Transverse colon (tissue), 4 donors: ENCODE results near the gene MSI2. TPM values are rescaled to one million over a fixed set of nuclear protein-coding genes. Genes with fewer than 3 reads are reported as not detected.

Experiments used
- DNase-seq: peaks from one replicate; pipeline ENCODE4 v3.0.0-alpha.2; 2019
- H3K27ac ChIP-seq, 4 donors: fragments of 200-600 bp; sonication (generic); 2 replicates each; pipeline ENCODE4 v1.5.1; 2016 to 2018; ENCODE audit warnings: inconsistent platforms in 4 of 4
- H3K27me3 ChIP-seq: fragments of 200-600 bp; sonication (generic); 2 replicates; pipeline ENCODE4 v1.5.1; 2017; ENCODE audit warnings: inconsistent platforms
- H3K36me3 ChIP-seq, 4 donors: fragments of 200-600 bp; sonication (generic); 2 replicates each; pipeline ENCODE4 v1.5.1; 2017 to 2019; ENCODE audit warnings: inconsistent platforms in 4 of 4
- H3K4me1 ChIP-seq, 4 donors: fragments of 200-600 bp; sonication (generic); 2 replicates each; pipeline ENCODE4 v1.5.1; 2017 to 2020; ENCODE audit warnings: inconsistent platforms in 4 of 4
- H3K4me3 ChIP-seq, 4 donors: fragments of 200-600 bp; sonication (generic); 1 replicate in 1 of 4; 2 replicates in 3 of 4; pipeline versions ENCODE4 v1.5.1 to v1.6.1; 2017 to 2019; ENCODE audit warnings: inconsistent platforms in 4 of 4
- H3K9me3 ChIP-seq, 2 donors: fragments of 200-600 bp; sonication (generic); 2 replicates each; pipeline ENCODE4 v1.5.1; 2017 to 2019; ENCODE audit warnings: inconsistent platforms in 2 of 2
- CTCF ChIP-seq, 5 experiments: fragments of 200-600 bp in 3 of 5; fragments of 450-650 bp in 2 of 5; sonication (generic) in 3 of 5; IDR thresholded peaks; 1 replicate in 2 of 5; 2 replicates in 3 of 5; pipeline ENCODE4 v1.5.1; 2016 to 2017; ENCODE audit warnings: antibody characterized with exemption in 5 of 5, inconsistent platforms in 3 of 5, mild to moderate bottlenecking in 2 of 5, moderate library complexity in 1 of 5
- EP300 ChIP-seq: sonication (generic); formaldehyde crosslinking; IDR thresholded peaks from one replicate; pipeline ENCODE4 v1.6.1; 2017; ENCODE audit warnings: antibody characterized with exemption, low read depth
- POLR2A ChIP-seq: fragments of 450-650 bp; IDR thresholded peaks from one replicate; pipeline ENCODE4 v1.6.1; 2016; ENCODE audit warnings: antibody characterized with exemption, mild to moderate bottlenecking, moderate library complexity
- POLR2AphosphoS5 ChIP-seq, 3 donors: sonication (generic); formaldehyde crosslinking; IDR thresholded peaks; one replicate each; pipeline ENCODE4 v1.6.1; 2016; ENCODE audit warnings: antibody characterized with exemption in 3 of 3
- WGBS, 2 donors: methylation state at CpG; one replicate each; pipeline ENCODE4 v1.1.5; 2018; ENCODE audit warnings: low coverage in 1 of 2; 5-methylcytosine and 5-hydroxymethylcytosine counted together
- in situ Hi-C, 4 donors: fragments of 200-750 bp; cut with MboI; loops; one replicate each; pipeline versions ENCODE4 v1.15.0 to v1.15.1; 2017; ENCODE audit warnings: low sequenced_read_pairs in 3 of 4, low pct_ligation_motif_present in 1 of 4, low pct_unique_long_range_greater_than_20kb in 1 of 4
- intact Hi-C: fragments of 100-400 bp; cut with DNase I; formaldehyde crosslinking; loops from one replicate; pipeline ENCODE4 v1.15.1; 2023; ENCODE audit warnings: low total_unique reads
- total RNA-seq, 4 donors: library from RNA; depleted of rRNA; stranded (reverse); fragments of >200 nt; gene quantifications; one replicate each; pipeline ENCODE4 v1.1.0, GENCODE V29; 2016

Gene MSI2
- total RNA-seq, 4 donors from 2014 or later = 20.6 to 36.0 (median 29.3) TPM

DNA sequence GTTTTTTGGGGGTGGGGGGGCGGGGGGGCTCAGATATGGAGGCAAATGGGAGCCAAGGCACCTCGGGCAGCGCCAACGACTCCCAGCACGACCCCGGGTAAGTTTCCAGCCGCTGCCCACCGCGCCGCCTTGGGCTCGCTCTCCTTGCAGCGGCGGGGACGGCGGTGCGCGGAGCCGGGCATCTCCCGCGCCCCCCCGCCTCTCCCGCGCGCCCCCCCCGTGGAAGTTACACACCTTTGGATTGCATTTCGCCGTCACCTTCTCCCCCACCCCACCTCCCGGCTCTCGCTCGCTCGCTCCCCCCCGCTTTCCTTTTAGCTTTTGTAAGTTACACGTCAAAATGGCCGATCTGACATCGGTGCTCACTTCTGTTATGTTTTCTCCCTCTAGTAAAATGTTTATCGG is 387 bp downstream of the MSI2 start:
- Histone ChIP-seq H3K27ac (peak overlapping the region; percentile 83 to 94 (median 89)), H3K27me3 (no peaks in the 10 kb centered on the region), H3K4me1 (peaks cover 5 to 18% (median 14%) of the 10 kb centered on the region in 4 donors), H3K9me3 (no peaks in the 10 kb centered on the region), H3K4me3 (peak overlapping the region; percentile 34 to 95 (median 79)), H3K36me3 (no peaks in the 10 kb centered on the region)
- in situ Hi-C loops = loop anchor here in 1 of 4 donors (25.0 kb wide), 1 partner anchor 156 kb away; no protein-coding TSS in a partner anchor
- 2 to 7% methylated on average over 3 to 29 of the region's 36 CpGs for WGBS, 2 donors
- DNase-seq = peak; percentile 34
- TF ChIP-seq POLR2A = no peak
- TF ChIP-seq EP300 = no peak
- no peak for TF ChIP-seq CTCF (IDR thresholded peaks at IDR 0.05)
- no peak for TF ChIP-seq POLR2AphosphoS5 (IDR thresholded peaks at IDR 0.05)
- intact Hi-C loops = no loop called here

DNA sequence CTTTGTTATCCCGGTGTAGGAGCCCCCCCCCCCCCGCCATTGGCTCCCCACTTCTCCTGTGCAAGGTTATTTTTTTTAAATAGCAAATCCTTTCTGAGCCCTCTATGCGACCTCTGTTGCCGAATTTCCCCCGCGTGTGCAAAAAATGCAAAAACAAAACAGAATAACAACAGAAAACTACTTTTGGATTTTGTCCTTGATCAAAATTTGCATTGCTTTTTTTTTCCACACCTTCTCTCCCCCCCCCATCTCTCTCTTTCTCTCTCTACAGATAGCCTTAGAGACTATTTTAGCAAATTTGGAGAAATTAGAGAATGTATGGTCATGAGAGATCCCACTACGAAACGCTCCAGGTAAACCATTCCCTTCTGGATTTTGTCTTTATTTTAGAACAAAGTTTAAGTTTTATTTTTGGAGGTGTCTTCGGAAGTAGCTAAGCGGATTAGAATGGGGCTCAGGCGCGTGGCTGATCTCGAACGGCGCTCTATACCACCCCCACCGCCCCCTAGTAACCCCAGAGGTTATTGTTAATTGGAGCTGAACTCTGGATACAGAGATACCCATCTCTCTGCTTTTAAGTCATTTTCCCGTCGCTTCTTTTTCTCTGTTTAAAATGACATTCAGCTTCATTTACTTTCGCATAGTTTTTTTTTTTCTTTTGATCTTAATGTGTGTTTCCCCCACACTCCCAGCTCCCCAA is 1.0 kb downstream of the MSI2 start:
- Histone ChIP-seq H3K27ac (peak overlapping the region; percentile 83 to 94 (median 89)), H3K27me3 (no peaks in the 10 kb centered on the region), H3K36me3 (peaks cover 0 to 5% (median 2%) of the 10 kb centered on the region in 4 donors), H3K9me3 (no peaks in the 10 kb centered on the region), H3K4me3 (peak overlapping the region; percentile 34 to 95 (median 79)), H3K4me1 (peaks cover 5 to 18% (median 14%) of the 10 kb centered on the region in 4 donors)
- TF ChIP-seq POLR2A (no peak), EP300 (no peak), CTCF (IDR thresholded peaks at IDR 0.05) (no peak), POLR2AphosphoS5 (IDR thresholded peaks at IDR 0.05) (no peak)
- intact Hi-C loops (no loop called here), in situ Hi-C loops (loop anchor here in 1 of 4 donors (25.0 kb wide), 1 partner anchor 155 kb away; no protein-coding TSS in a partner anchor)
- DNase-seq = peak; percentile 20
- 0 to 1% methylated on average over 17 to 19 of the region's 19 CpGs for WGBS, 2 donors

DNA sequence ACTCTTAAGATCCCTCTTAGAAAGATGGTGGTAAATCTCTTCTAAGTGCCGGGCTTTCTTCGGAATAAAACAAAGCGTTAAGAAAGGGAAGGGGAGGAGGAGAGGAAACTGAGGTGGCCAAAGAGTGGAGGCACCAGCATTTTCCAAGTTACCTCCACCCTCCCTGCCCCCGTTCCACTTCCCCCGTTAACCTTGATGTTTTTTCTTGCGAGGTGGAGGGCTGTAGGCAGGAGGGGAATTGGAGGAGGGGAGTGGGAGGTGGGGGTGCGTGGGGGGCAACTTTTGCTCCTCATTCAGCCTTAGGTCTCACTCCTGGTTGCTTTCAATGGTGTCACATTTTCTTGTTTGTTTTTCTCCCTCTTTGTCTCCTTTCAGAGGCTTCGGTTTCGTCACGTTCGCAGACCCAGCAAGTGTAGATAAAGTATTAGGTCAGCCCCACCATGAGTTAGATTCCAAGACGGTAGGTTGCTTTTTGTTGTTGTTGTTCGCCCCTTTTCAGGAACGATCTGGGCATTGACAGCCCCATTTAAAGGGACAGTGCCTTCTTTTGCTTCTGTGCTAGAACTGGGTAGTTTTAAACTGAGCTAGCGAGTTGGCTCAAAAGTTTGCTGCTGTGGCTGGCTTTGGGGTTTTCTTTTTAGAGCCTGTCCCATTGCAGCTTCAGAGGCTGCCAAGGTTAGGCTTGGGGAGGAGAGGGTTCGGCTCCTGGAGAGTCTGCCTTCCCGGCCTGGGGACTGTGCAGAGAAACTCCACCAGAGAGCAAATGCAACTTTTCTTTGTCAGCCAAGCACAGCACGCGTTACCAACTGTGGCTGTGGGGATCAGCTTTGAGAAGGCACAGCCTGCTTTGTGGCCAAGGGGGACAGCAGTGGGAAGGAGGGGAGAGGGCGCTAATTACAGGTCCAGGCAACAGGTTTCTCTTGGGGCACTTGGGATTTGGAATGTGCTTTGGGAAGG is 1.9 kb downstream of the MSI2 start:
- peak overlapping the region; percentile 34 to 95 (median 79) for H3K4me3 ChIP-seq
- WGBS, 2 donors = 3 to 6% methylated on average over 6 to 20 of the region's 20 CpGs
- no peak for DNase-seq
- peaks cover 5 to 18% (median 14%) of the 10 kb centered on the region in 4 donors for H3K4me1 ChIP-seq
- H3K9me3 ChIP-seq = no peaks in the 10 kb centered on the region
- H3K27me3 ChIP-seq = no peaks in the 10 kb centered on the region
- intact Hi-C loops = no loop called here
- TF ChIP-seq CTCF (IDR thresholded peaks at IDR 0.05) (no peak), POLR2AphosphoS5 (IDR thresholded peaks at IDR 0.05) (no peak), POLR2A (no peak), EP300 (no peak)
- peak overlapping the region; percentile 83 to 94 (median 89) for H3K27ac ChIP-seq
- in situ Hi-C loops = loop anchor here in 1 of 4 donors (25.0 kb wide), 1 partner anchor 154 kb away; no protein-coding TSS in a partner anchor
- peaks cover 0 to 10% (median 3%) of the 10 kb centered on the region in 4 donors for H3K36me3 ChIP-seq

- intact Hi-C loops = no loop called here
- no peak for DNase-seq
- no peak overlapping the region for H3K27ac ChIP-seq
- peaks cover 5 to 18% (median 14%) of the 10 kb centered on the region in 4 donors for H3K4me1 ChIP-seq
- TF ChIP-seq EP300 (no peak), POLR2A (no peak), POLR2AphosphoS5 (IDR thresholded peaks at IDR 0.05) (no peak), CTCF (IDR thresholded peaks at IDR 0.05) (no peak)
- H3K27me3 ChIP-seq = no peaks in the 10 kb centered on the region
- H3K36me3 ChIP-seq = peaks cover 0 to 18% (median 4%) of the 10 kb centered on the region in 4 donors
- H3K9me3 ChIP-seq = no peaks in the 10 kb centered on the region
- in situ Hi-C loops = loop anchor here in 1 of 4 donors (25.0 kb wide), 1 partner anchor 153 kb away; no protein-coding TSS in a partner anchor
- H3K4me3 ChIP-seq = no peak overlapping the region
- 82 to 90% methylated on average over 2 to 3 of the region's 3 CpGs for WGBS, 2 donors
These were observed 3.0 kb downstream of the MSI2 start for GRCh38 chr17:57259306-57259705.
